HG03439 (cell line): ENCODE data around the gene RPL10A.

Experiments used
- ATAC-seq: cut with Tn5 transposase; IDR thresholded peaks from one replicate; pipeline ENCODE4 v1.9.1; 2021; ENCODE audit warnings: mild to moderate bottlenecking, moderate library complexity; ENCODE audit not compliant: unreplicated experiment

Gene RPL10A

DNA sequence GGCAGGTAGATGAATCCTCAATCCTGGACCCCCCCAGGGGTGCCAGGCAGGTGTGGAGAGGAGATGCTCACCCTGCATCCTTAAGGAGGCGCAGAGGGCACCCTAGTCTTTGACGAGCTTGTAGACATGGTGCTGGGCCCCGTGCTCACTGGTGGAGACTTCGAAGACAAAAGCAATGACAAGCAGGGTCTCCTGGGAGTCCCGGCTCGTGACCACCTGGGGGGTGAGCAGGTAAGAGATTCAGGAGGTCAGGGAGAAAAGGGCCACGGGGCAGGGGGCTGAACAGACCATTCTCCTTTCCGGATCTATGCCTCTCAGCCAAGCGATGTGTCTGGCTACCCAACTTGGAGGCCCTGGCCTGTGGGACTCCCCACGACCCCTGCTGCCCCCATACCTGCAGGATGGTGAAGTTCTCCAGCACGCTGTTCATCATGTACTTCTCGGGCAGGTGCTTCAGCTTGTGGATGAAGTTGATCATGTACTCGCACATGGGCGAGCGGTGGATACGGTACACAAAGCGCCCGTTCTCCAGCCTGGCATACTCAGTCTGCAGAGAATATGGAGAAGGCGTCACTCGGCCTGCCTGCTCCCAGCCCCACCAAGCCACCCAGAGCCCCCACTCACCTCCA is 6.9 kb downstream of the RPL10A start:
- ATAC-seq: no peak

DNA sequence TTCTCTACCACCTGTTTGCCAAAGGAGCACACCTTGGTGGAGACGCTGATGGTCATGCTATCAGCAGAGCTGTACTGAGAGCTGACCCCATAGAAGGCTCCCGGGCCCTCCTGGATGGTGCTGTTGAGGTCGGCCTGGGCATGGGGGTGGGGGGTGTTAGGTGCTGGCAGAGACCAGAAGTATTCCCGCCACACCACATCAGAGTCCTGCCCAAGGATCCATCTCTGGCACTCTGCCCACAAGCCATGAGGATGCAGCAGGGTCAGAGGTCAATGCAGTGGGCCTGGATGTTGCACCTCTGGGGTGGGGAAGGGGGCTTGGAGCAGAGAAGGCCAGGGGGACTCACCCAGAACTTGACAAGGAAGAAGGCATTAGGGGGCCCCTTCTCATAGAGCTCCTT is 7.4 kb downstream of the RPL10A start:
- no peak for ATAC-seq

GRCh38 chr6:35476004-35476403 is 7.8 kb downstream of the RPL10A start:
- ATAC-seq: no peak

- ATAC-seq: no peak
Measured at GRCh38 chr6:35477028-35477427, 8.8 kb downstream of the RPL10A start.

DNA sequence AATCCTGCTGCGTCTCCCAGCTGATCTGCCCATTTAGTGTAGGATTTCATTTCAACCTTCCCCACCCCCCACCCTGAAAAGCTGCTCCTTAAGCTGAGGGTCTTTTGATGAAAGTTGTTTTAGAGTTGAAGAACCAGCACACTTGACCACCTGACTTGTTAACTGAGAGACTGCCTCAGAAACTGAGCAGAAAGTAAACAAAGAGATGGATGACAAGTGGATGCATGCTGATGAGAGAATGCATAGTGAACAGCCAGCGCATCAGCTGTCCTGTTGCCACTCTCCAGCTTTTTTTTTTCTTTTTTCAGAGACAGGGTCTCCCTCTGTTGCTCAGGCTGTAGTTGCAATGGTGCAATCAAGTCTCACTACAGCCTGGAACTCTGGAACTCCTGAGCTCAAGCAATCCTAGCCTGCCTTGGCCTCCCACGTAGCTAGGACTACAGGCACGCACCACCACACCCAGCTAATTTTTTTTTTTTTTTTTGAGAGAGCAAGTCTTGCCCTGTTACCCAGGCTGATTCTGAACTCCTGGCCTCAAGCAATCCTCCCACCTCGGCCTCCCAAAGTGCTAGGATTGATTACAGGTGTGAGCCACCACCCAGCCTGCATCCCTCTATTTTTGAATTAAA is 9.5 kb downstream of the RPL10A start:
- no peak for ATAC-seq

DNA sequence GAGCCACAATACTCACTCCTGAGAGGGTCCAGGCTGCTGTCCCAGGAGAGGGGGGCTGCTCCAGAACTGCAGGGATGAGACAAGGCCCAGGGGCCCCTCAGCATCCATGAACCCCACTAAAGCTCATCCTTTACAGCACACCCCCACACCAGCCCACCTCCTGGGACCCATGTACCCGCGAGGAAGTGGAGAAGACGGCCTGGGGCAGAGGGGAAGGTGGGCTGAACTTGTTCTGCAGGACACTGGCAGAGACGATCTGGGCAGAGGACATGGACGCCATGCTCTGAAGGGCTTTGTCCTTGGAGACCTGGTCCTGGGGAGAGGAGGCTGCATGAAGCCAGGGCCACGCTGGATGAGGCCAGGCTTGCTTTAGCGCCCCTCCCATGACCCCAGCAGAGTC is 10.1 kb downstream of the RPL10A start:
- ATAC-seq: no peak

- no peak for ATAC-seq
Measured at GRCh38 chr6:35480176-35480575, 12.0 kb downstream of the RPL10A start.

DNA sequence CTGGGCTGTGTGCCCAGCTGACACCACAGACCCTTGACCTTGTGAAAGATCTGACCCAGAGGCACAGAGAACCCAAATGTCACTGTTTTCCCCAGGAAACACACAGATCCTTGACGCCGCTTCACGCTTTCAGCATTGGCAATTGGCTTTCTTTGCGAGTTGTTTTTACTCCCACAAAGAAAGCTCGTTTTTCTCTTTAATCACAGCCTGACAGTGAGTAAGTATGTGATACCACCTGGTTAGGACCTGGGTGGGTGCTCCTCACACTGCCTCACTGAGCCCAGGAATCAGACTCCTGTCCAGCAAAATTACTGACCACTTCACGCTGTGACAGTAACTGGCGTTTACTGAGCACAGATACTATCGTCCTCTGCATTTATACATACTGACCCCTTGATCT is 13.0 kb downstream of the RPL10A start:
- no peak for ATAC-seq

- ATAC-seq: no peak
Measured at GRCh38 chr6:35483062-35483461, 14.9 kb downstream of the RPL10A start.

DNA sequence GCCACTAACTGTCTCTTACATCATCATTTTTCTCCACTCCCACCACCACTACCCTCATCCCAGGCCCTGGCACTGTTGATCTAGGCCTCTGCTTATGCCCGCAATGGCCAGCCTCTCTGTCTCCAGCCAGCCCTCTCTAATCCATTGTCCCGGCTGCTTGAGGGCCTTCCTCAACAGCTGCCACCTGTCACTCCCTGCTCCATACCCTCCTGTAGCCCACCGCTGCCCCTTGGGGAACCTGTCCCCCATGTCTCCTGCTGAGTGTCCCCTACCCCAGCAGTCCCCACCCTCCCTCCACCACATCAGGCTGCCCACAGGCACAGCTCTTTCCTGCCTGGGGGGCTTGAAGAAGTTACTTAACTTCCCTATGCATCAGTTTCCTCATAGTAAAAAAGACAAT is 15.3 kb downstream of the RPL10A start:
- no peak for ATAC-seq

- no peak for ATAC-seq
Measured at GRCh38 chr6:35483893-35484645, 15.9 kb downstream of the RPL10A start.

GRCh38 chr6:35484921-35485392 is 16.8 kb downstream of the RPL10A start:
- no peak for ATAC-seq

GRCh38 chr6:35485402-35485877 is 17.2 kb downstream of the RPL10A start:
- ATAC-seq: no peak

DNA sequence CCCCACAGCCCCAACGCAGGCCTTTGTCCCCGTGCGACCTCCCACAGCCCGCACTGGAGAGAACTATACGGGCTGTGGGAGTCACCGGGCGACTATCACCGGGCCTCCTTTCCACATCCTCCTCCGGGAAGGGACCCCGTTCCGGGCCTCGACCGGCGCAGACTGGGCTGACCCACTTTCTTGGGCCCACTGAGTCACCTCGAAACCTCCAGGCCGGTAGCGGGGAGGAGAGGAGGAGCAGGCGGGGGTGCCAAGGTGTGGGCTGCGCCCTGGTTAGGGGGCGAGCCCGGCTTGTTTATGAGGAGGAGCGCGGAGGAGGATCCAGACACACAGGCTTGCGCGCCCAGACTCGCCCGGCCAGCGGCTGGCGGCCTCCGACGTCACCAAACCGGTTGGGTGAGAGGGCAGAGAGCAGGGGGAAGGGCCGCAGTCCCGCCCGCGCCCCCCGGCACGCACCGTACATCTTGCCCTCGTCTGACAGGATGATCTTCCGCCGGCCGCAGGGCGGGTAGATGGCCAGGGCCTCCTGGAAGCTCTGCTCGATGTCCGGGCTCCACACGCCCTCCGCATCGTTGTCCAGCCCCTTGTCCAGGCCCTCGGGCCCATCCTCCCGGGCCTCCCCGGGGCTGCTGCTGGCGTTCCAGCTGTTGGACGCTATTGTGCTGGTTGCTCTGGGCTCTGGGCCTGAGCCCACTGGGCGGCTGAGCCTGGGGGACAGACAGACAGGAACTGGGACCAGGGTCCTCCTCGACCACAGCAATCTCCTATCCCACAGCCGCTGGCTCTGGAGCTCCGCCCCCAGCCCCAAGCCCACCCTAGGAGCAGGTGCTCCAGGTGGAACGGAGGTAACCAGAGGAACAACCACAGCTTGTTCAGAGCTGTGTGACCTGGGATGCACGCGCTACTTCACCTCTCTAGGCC is 18.1 kb downstream of the RPL10A start:
- ATAC-seq: no peak

GRCh38 chr6:35487658-35488516 is 19.7 kb downstream of the RPL10A start:
- no peak for ATAC-seq

- no peak for ATAC-seq
Measured at GRCh38 chr6:35488517-35488862, 20.3 kb downstream of the RPL10A start.

GRCh38 chr6:35489066-35489465 is 20.9 kb downstream of the RPL10A start:
- ATAC-seq: no peak

DNA sequence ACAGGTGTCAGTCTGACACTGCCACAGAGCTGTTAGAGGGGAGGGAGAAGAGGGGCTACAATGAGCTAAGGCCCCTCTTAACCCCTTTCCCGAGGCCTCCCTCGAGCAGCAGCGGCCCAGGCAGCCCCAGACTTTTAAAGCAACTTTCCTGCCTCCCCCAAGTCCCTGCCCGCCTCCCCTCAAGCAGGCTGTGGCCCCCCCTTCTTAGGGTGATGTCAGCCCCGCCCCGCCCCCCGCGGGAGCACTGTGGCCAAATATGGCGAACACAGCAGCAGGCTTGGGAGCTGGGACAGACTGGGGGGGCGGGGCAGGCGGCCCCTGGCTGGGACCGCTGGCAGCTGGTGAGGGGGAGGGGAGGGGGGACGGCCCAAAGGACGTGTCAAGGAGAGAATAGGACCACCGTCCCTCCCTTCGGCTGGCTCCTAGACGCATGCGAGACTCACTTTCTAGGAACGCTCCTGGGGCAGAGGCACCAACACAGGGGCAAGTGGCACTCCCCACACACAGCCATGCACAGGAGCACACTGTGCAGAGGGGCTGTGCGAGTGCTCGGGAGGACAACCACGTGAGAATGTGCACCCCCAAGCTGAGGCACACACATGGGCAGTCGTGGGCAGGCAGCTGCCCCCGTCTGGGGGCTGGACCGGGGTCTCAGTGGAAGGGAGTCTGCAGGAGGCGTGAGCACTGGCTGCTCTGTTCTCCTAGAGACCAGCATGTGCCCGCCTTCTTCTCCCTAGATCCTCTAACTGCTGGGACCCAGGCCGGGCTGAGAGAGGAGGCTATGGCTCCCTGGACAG is 22.0 kb downstream of the RPL10A start:
- no peak for ATAC-seq

DNA sequence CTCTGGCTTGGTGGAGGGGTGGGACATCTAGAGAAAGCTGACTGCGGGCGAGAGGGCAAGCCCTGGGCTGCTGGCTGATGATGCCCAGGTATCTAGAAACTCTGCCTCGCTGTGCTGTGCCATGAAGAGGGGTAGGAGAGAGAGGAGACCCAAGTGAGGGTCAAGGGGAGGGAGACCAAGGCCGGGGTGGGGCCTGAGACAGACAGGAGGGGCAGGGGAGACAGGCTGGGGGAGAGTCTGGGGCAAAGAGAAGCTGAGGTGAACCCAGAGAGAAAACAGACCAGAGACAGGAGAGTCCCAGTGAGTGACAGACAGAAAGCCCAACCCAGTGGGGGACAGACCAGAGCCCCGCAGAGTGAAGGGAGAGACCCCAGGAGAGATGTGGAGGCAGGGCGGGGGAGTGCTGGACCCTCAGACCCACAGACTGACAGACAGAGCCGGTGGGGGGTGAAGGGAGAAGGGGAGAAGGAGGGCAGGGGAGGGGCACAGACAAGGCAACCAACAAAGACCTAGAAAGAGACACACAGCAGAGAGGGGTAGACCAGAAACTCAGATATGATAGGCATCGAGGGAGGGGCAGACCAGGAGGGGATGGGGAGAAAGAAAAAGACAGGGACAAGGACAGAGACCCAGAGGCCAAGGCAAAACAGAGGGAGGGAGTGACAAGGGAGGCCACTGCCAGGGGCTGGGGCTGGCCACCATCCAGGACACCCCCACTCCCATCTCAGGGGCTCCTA is 22.8 kb downstream of the RPL10A start:
- ATAC-seq: no peak
